RKO (cell line): ENCODE measurements around the gene SPTBN4.
"Not testable (repeated sequence)": the region's sequence is repeated elsewhere in the genome, so short reads cannot be mapped to it uniquely, and the experiment has no call there.

ENCODE experiments used
- DNase-seq: peaks from one replicate; pipeline ENCODE4 v3.0.0-alpha.2; 2016; ENCODE audit warnings: low spot score

SPTBN4 gene

DNA sequence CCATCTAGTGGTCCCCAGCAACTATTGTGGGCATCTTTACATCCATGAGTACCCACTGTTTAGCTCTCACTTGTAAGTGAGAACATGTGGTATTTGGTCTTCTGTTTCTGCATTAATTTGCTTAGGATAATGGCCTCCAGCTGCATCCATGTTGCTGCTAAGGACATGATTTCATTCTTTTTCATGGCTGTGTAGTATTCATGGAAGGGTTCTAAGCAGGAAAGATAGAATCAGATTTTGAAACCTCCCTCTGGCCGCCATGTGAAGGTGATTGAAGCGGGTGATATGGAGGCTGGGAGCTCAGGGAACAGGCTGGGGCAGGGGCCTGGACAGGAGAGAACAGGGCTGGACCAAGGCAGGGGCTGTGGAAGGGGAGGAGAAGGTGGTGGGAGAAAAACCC lies 154.5 kb downstream of the SPTBN4 start:
- no peak for DNase-seq

DNA sequence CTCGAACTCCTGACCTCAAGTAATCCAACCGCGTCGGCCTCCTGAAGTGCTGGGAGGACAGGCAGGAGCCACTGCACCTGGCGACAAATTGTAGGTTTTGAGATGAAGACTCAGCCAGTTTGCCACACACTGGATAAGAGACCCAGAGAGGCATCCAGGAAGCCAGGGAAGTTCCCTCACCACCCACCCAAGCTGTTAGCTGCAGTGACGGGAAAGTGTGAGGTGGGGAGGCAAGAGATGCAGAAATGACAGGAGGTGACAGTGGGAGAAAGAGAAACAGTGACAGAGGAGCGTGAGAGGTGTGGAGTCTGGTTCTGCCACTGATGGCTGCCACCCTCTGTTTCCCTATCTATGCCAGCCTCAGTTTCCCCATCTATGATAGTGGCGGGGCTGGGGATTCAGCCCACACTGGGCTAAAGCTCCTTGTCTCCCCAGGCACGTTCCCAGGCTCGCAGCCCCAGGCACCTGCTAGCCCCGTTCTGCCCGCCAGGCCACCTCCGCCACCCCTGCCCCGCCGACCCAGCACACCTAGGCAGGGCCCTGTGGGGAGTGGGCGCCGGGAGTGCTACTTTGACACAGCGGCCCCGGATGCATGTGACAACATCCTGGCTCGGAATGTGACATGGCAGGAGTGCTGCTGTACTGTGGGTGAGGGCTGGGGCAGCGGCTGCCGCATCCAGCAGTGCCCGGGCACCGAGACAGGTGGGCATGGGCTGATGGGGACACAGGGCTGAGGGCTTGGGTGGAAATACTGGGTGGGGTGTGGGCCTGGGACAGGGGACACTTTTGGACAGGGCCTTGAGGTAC lies 155.4 kb downstream of the SPTBN4 start:
- no peak for DNase-seq

DNA sequence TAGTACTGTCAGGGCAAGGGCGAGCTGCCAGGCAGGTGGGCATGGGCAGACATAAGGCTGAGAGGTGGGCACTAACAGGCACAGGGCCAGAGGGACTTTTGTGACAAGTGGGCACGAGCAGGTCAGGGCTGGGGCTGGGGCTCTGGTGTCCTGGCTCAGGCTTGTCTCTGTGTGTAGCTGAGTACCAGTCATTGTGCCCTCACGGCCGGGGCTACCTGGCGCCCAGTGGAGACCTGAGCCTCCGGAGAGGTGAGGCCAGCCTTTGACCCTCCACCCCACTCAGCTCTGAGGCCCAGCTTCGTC lies 155.9 kb downstream of the SPTBN4 start:
- DNase-seq: no peak

DNA sequence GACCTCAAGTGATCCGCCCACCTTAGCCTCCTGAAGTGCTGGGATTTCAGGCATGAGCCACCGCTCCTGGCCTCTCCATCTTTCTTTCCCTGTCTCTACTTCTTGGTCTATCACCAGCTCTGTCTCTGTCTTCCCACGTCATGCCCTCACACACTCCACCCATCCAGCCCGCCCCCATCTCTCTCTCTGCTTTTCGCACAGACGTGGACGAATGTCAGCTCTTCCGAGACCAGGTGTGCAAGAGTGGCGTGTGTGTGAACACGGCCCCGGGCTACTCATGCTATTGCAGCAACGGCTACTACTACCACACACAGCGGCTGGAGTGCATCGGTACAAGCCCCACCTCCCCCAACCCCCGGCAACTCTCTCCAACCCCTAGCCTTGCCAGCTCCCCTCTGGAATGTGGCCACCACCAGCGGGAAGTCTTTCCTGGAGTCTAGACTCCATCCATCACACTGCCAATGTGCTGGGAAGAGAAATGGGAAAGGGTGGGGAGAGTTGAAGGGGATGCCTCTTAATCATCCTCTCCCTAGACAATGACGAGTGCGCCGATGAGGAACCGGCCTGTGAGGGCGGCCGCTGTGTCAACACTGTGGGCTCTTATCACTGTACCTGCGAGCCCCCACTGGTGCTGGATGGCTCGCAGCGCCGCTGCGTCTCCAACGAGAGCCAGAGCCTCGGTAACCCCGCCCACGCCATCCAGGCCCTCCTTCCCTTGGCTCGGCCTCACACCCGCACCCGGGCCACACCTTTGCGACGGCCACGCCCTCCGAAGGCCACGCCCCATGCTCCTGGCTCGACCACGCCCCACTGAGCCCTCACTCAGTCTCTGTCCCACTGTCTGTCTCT lies 156.8 kb downstream of the SPTBN4 start:
- DNase-seq: no peak

DNA sequence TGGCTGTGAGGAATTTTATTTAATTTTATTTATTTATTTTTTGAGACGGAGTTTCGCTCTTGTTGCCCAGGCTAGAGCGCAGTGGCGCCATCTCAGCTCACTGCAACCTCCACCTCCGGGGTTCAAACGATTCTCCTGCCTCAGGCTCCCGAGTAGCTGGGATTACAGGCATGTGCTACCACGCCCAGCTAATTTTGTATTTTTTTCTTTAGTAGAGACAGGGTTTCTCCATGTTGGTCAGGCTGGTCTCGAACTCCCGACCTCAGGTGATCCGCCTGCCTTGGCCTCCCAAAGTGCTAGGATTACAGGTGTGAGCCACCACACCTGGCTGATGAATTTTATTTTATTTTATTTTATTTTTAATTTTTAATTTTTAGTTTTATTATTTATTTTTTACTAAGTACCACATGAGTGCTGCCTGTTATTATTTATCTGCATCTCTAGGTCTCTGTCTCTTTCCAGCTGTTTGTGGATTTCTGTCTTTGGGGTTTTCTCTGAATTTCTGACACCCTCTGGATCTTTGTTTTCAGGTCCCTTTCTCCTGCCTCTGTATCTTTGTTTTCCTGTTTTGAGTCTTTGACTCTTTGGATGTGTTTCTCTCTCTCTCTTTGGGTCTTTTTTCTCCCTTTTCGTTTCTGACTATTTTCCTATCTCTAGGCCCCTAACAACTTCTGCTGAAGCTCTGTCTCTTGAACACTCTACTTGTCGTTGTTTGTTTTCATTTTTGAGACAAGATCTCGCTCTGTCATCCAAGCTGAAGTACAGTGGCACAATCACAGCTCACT lies 157.8 kb downstream of the SPTBN4 start:
- not testable (repeated sequence) for DNase-seq

DNA sequence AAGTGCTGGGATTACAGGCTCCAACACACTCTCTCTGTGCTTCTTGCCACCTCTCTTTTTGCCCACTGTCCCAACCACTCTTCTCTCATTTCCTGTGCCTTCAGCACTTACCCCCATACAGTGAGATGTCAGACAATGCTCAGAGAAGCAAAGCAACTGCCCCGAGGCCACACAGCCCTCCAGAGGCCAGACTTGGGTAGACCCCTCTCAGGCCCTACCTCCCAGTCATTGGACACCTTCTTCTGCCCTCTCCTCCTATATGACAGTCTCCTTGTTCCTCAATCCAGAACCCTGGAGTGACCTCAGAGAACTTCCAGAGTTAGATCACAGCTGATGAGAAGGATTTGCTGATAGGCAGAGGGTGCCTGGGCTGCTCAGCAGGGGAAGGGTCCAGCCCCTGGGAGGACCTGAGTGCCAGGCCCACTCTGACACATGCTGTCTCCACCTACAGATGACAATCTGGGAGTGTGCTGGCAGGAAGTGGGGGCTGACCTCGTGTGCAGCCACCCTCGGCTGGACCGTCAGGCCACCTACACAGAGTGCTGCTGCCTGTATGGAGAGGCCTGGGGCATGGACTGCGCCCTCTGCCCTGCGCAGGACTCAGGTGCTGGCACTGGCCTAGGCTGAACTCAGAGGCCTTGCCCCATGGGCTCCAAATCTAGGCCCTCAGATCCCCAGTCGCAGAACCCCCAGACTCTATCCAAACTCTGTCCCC lies 158.8 kb downstream of the SPTBN4 start:
- DNase-seq: no peak
